GM23248 (cell line): ENCODE measurements around the gene ATP6V0E2.

ENCODE experiments used
- EZH2 ChIP-seq: fragments of 200-600 bp; sonication (generic); IDR thresholded peaks from 2 replicates; pipeline ENCODE4 v1.6.1; 2018; ENCODE audit warnings: antibody characterized with exemption, mild to moderate bottlenecking; ENCODE audit not compliant: insufficient read depth, poor library complexity, severe bottlenecking
- EZH2phosphoT487 ChIP-seq: fragments of 200-600 bp; sonication (generic); IDR thresholded peaks from 2 replicates; pipeline ENCODE4 v1.6.1; 2018; ENCODE audit warnings: antibody characterized with exemption, moderate library complexity, mild to moderate bottlenecking, low read depth; ENCODE audit not compliant: insufficient read depth

DNA sequence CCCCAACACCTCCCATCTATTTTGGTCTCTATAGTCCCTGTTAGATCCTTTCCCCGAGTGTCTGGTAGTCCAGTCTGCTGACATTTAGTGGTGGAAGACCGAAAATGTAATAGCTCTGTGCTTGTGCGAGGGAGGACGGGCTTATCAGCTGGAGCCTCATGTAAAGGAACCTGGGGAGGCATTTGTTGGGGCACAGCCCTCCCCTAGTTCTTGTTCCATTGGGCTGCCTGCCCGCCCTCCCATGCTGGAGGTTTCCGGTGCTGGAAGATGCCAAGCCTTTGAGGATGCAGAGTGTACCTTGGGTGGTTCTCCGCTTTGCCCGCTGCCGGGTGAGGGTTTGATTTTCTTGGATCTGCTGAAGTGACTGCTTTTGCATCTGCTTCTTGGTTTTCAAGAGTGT lies 30.2 kb upstream of the ATP6V0E2 start:
- TF ChIP-seq EZH2 (no peak), EZH2phosphoT487 (no peak)
